Measurements from ENCODE around the gene CTNNA1. TPM values are rescaled to one million over a fixed set of nuclear protein-coding genes. Genes with fewer than 3 reads are reported as not detected.
"Not testable (repeated sequence)": the region's sequence is repeated elsewhere in the genome, so short reads cannot be mapped to it uniquely, and the experiment has no call there.

CTNNA1 gene
- total RNA-seq, 2 experiments from 2014 or later = 78.8 to 86.7 TPM

DNA sequence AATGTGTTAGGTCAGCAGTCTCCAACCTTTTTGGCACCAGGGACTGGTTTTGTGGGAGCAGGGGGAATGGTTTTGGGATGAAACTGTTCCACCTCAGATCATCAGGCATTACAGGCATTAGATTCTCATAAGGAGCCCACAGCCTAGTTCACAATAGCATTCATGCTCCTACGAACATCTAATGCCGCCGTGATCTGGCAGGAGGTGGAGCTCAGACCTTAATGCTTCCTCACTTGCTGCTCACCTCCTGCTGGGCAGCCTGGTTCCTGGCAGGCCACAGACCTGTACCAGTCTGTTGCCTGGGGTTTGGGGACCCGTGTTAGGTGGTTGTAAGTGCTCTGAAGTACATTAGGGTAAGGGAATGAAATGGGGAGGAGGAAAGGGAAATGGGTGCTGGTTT lies 9.7 kb upstream of the CTNNA1 start:
- intact Hi-C loops (cut with DNase I, micrococcal nuclease) = loop anchor here in 1 of 2 experiments (5.0 kb wide), 1 partner anchor 91 kb away; no protein-coding TSS in a partner anchor
- Mint-ChIP-seq H3K4me3 (no peak overlapping the region), H3K27me3 (peaks cover 6% of the 10 kb centered on the region), H3K27ac (no peak overlapping the region), H3K4me1 (peaks cover 25% of the 10 kb centered on the region), H3K9me3 (ENCODE audit: low read depth) (no peaks in the 10 kb centered on the region), H3K36me3 (ENCODE audit: low read depth) (no peaks in the 10 kb centered on the region)
- no peak for ATAC-seq
- ChIA-PET CTCF (no interaction called here), POLR2A (no interaction called here)
- no peak for DNase-seq

DNA sequence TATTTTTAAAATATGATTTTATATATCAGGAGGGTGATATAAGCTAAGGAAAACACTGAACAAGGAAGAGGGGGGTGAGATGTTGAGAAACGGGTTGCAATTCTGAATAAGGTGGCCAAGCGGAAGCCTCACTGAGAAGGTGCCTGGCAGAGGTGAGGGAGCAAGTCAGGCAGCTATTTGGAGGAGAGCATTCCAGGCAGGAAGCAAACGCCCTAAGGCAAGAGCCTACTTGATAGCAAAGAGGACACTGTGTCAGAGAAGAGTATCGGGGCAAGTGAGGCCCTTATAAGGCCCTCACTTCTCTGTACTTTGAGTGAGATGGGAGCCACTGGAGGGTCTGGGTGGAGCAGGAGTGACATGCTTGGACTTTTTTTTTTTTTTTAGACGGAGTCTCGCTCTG lies 8.0 kb upstream of the CTNNA1 start:
- Mint-ChIP-seq H3K27me3 (peaks cover 6% of the 10 kb centered on the region), H3K4me1 (peaks cover 12% of the 10 kb centered on the region), H3K4me3 (no peak overlapping the region), H3K27ac (no peak overlapping the region), H3K9me3 (ENCODE audit: low read depth) (no peaks in the 10 kb centered on the region), H3K36me3 (ENCODE audit: low read depth) (no peaks in the 10 kb centered on the region)
- intact Hi-C loops (cut with DNase I, micrococcal nuclease) = no loop called here
- CTCF ChIA-PET = no interaction called here
- DNase-seq (no peak), ATAC-seq (no peak)
- POLR2A ChIA-PET = no interaction called here

DNA sequence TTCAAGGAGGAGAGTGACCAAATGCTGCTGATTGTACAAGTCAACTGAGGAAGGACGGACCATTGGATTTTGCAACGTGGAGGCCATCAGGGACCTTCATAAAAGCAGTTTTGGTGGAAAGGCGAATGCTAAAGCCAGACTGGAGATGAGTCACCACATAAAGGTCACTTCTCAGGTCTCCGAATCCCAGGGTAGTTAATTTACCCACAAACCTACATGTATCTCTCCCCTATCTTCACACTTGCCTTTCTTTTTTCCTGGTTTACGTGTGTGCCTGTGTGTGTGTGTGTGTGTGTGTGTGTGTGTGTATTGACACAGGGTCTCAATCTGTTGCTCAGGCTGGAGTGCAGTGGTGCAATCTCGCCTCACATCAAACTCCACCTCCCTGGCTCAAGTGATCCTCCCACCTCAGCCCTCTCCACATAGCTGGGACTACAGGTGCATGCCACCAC lies 4.6 kb upstream of the CTNNA1 start:
- no peak for ATAC-seq
- CTCF ChIA-PET = no interaction called here
- H3K36me3 Mint-ChIP-seq (ENCODE audit: low read depth) = no peaks in the 10 kb centered on the region

DNA sequence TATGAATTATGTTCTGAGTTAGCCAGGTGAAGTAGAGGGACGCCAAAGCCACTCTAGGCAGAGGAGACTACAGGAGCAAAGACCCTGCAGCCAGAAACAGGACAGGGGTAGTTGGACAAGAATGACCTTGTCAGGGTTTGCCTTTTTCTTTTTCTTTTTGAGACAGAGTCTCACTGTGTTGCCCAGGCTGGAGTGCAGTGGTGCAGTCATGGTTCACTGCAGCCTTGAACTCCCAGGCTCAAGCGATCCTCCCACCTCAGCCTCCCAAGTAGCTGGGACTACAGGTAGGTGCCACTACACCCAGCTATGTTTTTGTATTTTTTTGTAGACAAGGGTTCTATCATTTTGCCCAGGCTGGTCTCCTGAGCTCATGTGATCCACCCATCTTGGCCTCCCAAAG lies 1.9 kb upstream of the CTNNA1 start:
- H3K9me3 Mint-ChIP-seq (ENCODE audit: low read depth); DNase-seq; H3K36me3 Mint-ChIP-seq (ENCODE audit: low read depth); H3K27ac Mint-ChIP-seq; POLR2A ChIA-PET; CTCF ChIA-PET; H3K4me3 Mint-ChIP-seq; ATAC-seq: not testable (repeated sequence)
- intact Hi-C loops (cut with DNase I, micrococcal nuclease) = loop anchor here in 1 of 2 experiments (5.0 kb wide), 1 partner anchor 99 kb away; no protein-coding TSS in a partner anchor
- H3K4me1 Mint-ChIP-seq = peaks cover 19% of the 10 kb centered on the region
- H3K27me3 Mint-ChIP-seq = peaks cover 18% of the 10 kb centered on the region

More for the DNA sequence above, 4.6 kb upstream of the CTNNA1 start:
- H3K4me3 Mint-ChIP-seq = no peak overlapping the region
- DNase-seq = no peak
- intact Hi-C loops (cut with DNase I, micrococcal nuclease) = no loop called here
- peaks cover 8% of the 10 kb centered on the region for H3K27me3 Mint-ChIP-seq
- POLR2A ChIA-PET = no interaction called here
- H3K27ac Mint-ChIP-seq = no peak overlapping the region
- no peaks in the 10 kb centered on the region for H3K9me3 Mint-ChIP-seq (ENCODE audit: low read depth)
- H3K4me1 Mint-ChIP-seq = peaks cover 2% of the 10 kb centered on the region

DNA sequence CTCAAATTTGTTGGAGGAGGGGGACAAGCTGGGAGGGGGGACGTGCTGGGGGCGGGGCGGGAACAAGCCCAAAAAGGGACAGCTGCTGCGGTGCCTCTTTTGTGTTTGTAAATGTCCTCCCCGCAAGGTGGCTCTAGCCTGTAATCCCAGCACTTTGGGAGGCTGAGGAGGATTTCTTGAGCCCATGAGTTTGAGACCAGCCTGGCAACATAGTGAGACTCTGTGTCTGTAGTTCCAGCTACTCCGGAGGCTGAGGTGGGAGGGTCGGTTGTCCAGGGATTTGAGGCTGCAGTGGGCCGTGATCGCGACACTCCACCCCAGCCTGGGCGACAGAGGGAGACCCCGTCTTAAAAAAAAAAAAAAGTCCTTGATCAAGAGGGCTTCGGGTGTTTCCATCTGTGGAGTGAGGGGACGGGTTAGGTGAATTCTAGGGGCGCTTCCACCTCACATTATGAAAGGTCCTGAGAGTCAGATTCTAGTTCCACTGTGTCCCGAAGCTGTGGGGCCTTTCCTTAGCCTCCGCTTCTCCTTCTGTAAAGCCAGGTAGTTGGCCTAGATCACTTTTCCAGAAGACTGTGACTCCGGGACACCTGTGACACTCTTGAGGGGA lies 779 bp upstream of the CTNNA1 start:
- CTCF ChIA-PET = interaction anchor here (0.7 kb wide), 1 partner anchor 216 kb away, joined by 5 read pairs; no protein-coding TSS in a partner anchor
- POLR2A ChIA-PET = no interaction called here
- intact Hi-C loops (cut with DNase I, micrococcal nuclease) = loop anchor here in 1 of 2 experiments (2.0 to 5.0 kb wide), 2 partner anchors 100 to 174 kb away; no protein-coding TSS in a partner anchor
- Mint-ChIP-seq H3K4me1 (peaks cover 26% of the 10 kb centered on the region), H3K27me3 (peaks cover 26% of the 10 kb centered on the region), H3K4me3 (peak overlapping the region; percentile 53), H3K36me3 (ENCODE audit: low read depth) (peaks cover 9% of the 10 kb centered on the region), H3K9me3 (ENCODE audit: low read depth) (peaks cover 5% of the 10 kb centered on the region), H3K27ac (no peak overlapping the region)
- ATAC-seq = no peak
- no peak for DNase-seq

DNA sequence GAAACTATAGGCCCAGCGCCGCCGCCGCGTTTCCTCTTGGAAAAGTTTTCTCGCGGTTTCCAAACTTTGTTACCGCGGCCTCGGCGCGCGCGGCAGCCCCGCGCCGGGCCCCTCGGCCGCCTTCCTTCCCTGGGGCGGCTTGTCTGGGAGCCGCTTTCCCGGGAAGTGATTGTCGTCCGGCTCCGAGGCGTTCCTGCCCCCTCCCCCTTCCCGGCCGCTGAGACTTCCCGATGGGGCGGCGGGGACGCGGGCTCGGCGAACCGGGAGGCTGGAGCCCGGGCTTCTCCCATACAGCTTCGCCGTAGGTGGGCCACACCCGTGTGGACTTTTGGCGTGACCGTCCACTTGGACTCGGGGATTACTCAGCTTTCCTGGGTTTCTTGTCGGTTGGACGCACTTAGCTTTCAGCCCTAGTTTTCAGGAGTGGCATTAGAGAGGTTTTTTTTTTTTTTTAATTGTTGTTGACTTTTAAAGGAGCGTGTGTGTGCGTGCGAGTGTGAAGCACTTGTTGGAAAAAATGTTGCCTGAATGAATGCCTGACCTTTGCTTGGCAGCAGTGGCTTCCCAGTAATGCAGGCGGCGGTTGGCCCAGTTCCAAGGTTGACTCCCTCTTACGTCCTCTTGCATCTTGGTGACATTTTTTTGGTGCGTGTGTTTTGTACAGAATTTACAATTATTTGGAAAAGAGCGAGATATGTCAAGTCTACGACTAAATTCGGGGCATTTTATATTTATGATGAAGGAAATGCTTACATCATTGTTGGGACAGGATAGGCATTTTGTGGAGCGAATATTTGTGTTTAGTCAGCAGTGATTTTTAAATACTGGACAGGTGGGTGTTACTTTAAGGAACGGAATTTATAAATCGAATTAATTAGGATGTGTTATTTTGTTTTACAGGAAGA lies 821 bp downstream of the CTNNA1 start:
- peak; percentile 87 for DNase-seq
- ChIA-PET CTCF (interaction anchor here (0.6 to 1.1 kb wide), 2 partner anchors 138 to 384 kb away, joined by 3 to 4 read pairs; no protein-coding TSS in a partner anchor), POLR2A (interaction anchor here (0.6 kb wide), 1 partner anchor 554 kb away, joined by 4 read pairs; no protein-coding TSS in a partner anchor)
- Mint-ChIP-seq H3K4me1 (peaks cover 30% of the 10 kb centered on the region), H3K9me3 (ENCODE audit: low read depth) (peaks cover 12% of the 10 kb centered on the region), H3K27me3 (peaks cover 32% of the 10 kb centered on the region), H3K36me3 (ENCODE audit: low read depth) (peaks cover 17% of the 10 kb centered on the region), H3K4me3 (peak overlapping the region; percentile 73), H3K27ac (peak overlapping the region; percentile 49)
- ATAC-seq = peak; percentile 40
- intact Hi-C loops (cut with DNase I, micrococcal nuclease) = loop anchor here in 1 of 2 experiments (1.0 to 5.0 kb wide), 4 partner anchors 16 to 211 kb away; partner anchors contain the start of gene ETF1

DNA sequence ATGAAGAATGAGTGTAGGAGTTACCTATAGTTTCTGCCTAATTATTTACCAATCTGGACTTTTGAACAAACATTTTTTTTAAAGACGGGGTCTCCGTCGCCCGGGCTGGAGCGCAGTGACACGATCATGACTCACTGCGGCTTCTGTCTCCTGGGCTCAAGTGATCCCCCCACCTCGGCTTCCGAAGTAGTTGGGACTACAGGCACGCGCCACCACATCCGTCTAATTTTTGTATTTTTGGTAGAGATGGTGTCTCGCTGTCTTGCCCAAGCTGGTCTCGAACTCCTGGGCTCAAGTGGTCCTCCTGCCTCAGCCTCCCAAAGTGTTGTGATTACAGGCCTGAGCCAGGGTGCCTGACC lies 1.5 kb downstream of the CTNNA1 start:
- Mint-ChIP-seq H3K9me3 (ENCODE audit: low read depth) (peaks cover 12% of the 10 kb centered on the region), H3K27ac (no peak overlapping the region), H3K36me3 (ENCODE audit: low read depth) (peaks cover 21% of the 10 kb centered on the region), H3K4me1 (peaks cover 30% of the 10 kb centered on the region), H3K4me3 (peak overlapping the region; percentile 73), H3K27me3 (peaks cover 34% of the 10 kb centered on the region)
- intact Hi-C loops (cut with DNase I, micrococcal nuclease) = loop anchor here in 1 of 2 experiments (1.0 to 5.0 kb wide), 2 partner anchors 102 to 211 kb away; partner anchors contain the start of gene ETF1
- DNase-seq (no peak), ATAC-seq (no peak)
- ChIA-PET CTCF (no interaction called here), POLR2A (no interaction called here)

DNA sequence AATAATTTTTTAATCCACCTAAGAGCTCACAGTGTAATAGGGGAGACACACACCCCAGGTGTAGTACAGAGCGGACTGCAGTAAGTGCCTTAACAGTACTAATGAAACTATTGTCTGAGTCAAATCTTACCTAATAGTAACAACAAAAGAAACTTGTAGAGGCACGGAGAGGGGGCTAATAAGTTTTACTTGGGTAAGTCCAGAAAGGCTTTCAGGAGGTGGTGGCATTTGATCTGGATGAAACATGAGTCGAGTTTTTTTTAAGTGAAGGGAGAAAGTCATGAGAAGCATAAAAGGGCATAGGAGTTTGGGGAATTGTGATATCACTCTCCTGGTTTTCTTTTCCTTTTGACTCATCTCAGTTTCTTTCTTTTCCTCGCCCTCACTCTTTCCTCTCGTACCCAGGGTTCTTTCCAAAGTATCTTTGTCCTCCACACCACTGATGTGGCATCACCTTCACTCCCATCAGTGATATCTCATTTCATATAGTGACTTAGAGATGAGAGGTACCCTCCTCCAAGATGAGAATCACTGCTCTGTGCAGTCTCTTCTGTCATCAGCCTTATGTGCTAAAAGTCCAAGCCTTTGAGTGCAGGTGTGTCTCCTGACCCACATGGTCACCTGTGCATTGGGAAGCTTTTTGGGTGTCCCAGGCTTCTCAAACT lies 2.0 kb downstream of the CTNNA1 start:
- peaks cover 30% of the 10 kb centered on the region for H3K4me1 Mint-ChIP-seq
- peaks cover 12% of the 10 kb centered on the region for H3K9me3 Mint-ChIP-seq (ENCODE audit: low read depth)
- ATAC-seq = peak; percentile 54
- H3K27me3 Mint-ChIP-seq = peaks cover 34% of the 10 kb centered on the region
- no peak for DNase-seq
- intact Hi-C loops (cut with DNase I, micrococcal nuclease) = no loop called here
- ChIA-PET CTCF (interaction anchor here (0.6 kb wide), 1 partner anchor 1521 kb away, joined by 3 read pairs; no protein-coding TSS in a partner anchor), POLR2A (interaction anchor here (0.7 kb wide), 1 partner anchor 809 kb away, joined by 3 read pairs; no protein-coding TSS in a partner anchor)
- no peak overlapping the region for H3K27ac Mint-ChIP-seq
- peaks cover 21% of the 10 kb centered on the region for H3K36me3 Mint-ChIP-seq (ENCODE audit: low read depth)
- peak overlapping the region; percentile 73 for H3K4me3 Mint-ChIP-seq

DNA sequence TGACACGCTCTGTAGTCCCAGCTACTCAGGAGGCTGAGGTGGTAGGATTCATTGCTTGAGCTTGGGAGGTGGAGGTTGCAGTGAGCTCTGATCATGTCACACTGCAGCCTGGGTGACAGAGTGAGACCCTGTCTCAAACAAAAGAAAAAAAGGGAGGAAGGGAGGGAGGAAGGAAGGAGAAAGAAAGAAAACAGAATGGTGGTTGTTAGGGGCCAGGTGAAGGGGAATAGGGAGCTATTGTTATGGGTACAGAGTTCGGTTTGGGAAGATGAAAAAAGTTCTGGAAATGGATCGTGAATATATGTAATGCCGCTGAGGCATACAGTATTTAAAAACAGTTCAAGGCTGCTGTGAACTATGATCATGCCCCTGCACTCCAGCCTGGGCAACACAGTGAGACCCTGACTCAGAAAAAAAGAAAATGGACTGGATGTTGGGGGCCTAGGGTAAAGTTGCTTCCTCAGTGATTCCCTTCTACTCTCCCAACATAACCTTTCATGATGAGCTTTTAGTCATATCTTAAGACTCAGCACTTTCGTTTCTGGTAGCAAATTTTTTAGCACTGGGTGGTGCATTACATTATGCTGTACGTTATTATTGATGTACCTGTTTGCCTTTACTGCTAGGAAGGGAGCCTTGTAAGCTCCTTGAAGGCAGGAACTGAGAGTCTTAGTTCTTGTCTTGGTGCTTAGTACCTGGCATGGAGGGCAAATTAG lies 4.0 kb downstream of the CTNNA1 start:
- H3K9me3 Mint-ChIP-seq (ENCODE audit: low read depth) = peaks cover 12% of the 10 kb centered on the region
- peaks cover 43% of the 10 kb centered on the region for H3K4me1 Mint-ChIP-seq
- H3K36me3 Mint-ChIP-seq (ENCODE audit: low read depth) = peaks cover 21% of the 10 kb centered on the region
- CTCF ChIA-PET = interaction anchor here (0.9 to 1.0 kb wide), 3 partner anchors 16 to 117 kb away, joined by 3 to 4 read pairs (median 3); no protein-coding TSS in a partner anchor
- no peak overlapping the region for H3K4me3 Mint-ChIP-seq
- POLR2A ChIA-PET = no interaction called here
- H3K27ac Mint-ChIP-seq = no peak overlapping the region
- ATAC-seq = no peak
- intact Hi-C loops (cut with DNase I, micrococcal nuclease) = no loop called here
- H3K27me3 Mint-ChIP-seq = peaks cover 30% of the 10 kb centered on the region
- no peak for DNase-seq

DNA sequence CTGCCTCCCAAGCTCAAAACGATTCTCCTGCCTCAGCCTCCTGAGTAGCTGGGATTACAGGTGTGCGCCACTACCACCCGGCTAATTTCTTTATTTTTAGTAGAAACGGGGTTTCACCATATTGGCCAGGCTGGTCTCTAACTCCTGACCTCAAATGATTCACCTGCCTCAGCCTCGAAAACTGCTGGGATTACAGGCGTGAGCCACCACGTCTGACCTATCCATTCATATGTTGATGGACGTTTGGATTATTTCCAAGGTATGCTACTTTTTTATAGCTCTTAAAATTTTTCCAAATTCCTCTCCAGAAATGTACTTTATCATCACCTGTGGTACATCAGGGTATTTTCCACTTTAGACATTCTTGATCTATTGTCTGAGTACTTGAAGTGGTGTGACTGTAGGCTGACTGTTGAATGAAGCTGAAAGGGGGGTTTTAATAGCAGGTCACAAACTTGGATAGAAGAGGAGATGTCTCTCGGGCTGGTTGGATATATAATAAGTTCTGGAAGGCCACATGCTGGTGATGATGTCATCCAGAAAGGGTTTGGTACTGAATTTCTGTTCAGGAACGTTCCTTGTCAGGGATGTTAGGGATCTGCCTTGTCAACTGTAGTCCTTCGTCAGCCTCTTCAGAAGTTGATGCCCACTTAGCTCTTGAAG lies 7.4 kb downstream of the CTNNA1 start:
- peak overlapping the region; percentile 28 for H3K27ac Mint-ChIP-seq

More for the DNA sequence above, 7.4 kb downstream of the CTNNA1 start:
- no peak for ATAC-seq
- H3K4me1 Mint-ChIP-seq = peaks cover 27% of the 10 kb centered on the region
- peaks cover 24% of the 10 kb centered on the region for H3K27me3 Mint-ChIP-seq
- intact Hi-C loops (cut with DNase I, micrococcal nuclease) = no loop called here
- H3K36me3 Mint-ChIP-seq (ENCODE audit: low read depth) = peaks cover 18% of the 10 kb centered on the region
- DNase-seq = no peak
- peaks cover 12% of the 10 kb centered on the region for H3K9me3 Mint-ChIP-seq (ENCODE audit: low read depth)
- ChIA-PET CTCF (interaction anchor here (1.6 kb wide), 1 partner anchor 29 kb away, joined by 4 read pairs; no protein-coding TSS in a partner anchor), POLR2A (interaction anchor here (0.7 kb wide), 1 partner anchor 211 kb away, joined by 3 read pairs; no protein-coding TSS in a partner anchor)
- no peak overlapping the region for H3K4me3 Mint-ChIP-seq

Data from activated CD4-positive, alpha-beta T cell treated with anti-CD3 and anti-CD28 coated beads for 36 hours (primary cell).